Vagina (tissue), 2 donors: ENCODE results near the gene CSTF1.

Experiments used
- CTCF ChIP-seq, 3 experiments: fragments of 450-650 bp in 2 of 3; fragments of 200-600 bp in 1 of 3; sonication (generic) in 1 of 3; IDR thresholded peaks; one replicate each; pipeline ENCODE4 v1.5.1; 2017 to 2019; ENCODE audit warnings: antibody characterized with exemption in 3 of 3, mild to moderate bottlenecking in 2 of 3, moderate library complexity in 2 of 3
- POLR2A ChIP-seq, 2 donors: fragments of 450-650 bp; IDR thresholded peaks; one replicate each; pipeline ENCODE4 v1.6.1; 2017; ENCODE audit warnings: antibody characterized with exemption in 2 of 2, mild to moderate bottlenecking in 2 of 2, moderate library complexity in 2 of 2
- POLR2AphosphoS5 ChIP-seq, 2 donors: sonication (generic); formaldehyde crosslinking; IDR thresholded peaks; one replicate each; pipeline ENCODE4 v1.9.0; 2017; ENCODE audit warnings: antibody characterized with exemption in 2 of 2, mild to moderate bottlenecking in 2 of 2, low read depth in 1 of 2; ENCODE audit not compliant: insufficient read depth in 1 of 2

GRCh38 chr20:56412473-56412790, 20.0 kb downstream of the CSTF1 start:
- no peak for TF ChIP-seq CTCF (IDR thresholded peaks at IDR 0.05)
- no peak for TF ChIP-seq POLR2AphosphoS5 (IDR thresholded peaks at IDR 0.05; ENCODE audit: insufficient read depth in 1 of 2, low read depth in 1 of 2)
- TF ChIP-seq POLR2A (IDR thresholded peaks at IDR 0.05): no peak
